GM21825 (cell line): Measurements from ENCODE around the gene MRPL1.
A peak's percentile ranks its signal among the peaks of the same experiment; 100 is the strongest.

ENCODE experiments used
- ATAC-seq: cut with Tn5 transposase; IDR thresholded peaks from one replicate; pipeline ENCODE4 v1.9.1; 2021; ENCODE audit warnings: mild to moderate bottlenecking, moderate library complexity; ENCODE audit not compliant: unreplicated experiment

The MRPL1 gene

DNA sequence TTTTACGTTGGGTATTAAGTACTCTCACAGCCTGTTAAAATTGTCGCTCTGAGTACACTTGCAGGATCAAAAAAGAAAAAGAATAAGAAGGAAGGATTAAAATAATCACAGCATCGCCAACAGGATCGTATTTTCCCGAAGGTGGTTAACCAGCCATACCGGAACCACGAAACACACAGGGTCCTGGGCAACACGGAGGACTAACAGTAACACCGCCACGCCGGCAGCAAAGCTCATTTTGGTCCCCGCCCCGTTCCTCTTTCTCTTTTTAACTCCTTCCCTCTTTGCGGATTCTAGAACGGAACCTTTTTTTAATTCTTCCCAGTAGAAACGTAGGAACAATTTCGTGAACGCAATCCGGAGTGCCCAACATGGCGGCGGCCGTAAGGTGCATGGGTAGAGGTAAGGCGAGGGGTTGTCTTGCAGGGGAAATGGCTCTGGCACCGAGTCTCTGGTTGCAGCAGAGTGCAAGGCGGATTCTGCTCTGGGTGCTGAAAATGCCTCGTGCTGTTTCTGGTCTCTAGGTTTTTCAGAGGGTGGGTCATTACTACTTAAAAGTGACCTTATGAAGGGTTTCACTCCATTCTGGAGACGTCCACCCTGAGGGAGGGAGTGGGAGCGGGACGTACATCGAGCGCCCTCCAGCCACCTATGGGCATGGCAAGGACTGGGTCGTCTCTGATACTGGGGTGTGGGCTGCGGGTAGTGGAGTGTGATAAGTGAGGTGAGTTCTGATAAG, at the start of gene MRPL1:
MRPL1 (plus strand) TSS at position 353 of the 739 bp plus-strand sequence; CDS start at position 372, 19 bp downstream.
- ATAC-seq, result peak; percentile 77

DNA sequence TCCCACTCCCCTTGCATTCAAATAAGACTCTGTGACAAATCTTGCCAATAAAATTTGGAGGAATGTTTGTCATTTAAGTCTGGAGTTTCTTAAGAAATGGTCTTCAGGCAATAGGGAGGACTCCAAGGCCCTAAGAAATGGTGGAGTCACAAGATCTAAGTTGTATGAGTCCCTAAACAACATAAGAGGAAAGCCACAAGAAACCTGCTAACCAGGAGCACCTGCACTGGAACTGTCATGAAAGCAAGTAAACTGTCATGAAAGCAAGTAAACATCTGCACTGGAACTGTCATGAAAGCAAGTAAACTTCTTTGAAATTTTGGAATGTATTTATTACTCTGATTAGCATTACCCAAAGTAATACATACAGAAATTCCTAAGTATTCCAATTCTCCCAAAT, 47.0 kb upstream of the MRPL1 start:
- no peak for ATAC-seq

DNA sequence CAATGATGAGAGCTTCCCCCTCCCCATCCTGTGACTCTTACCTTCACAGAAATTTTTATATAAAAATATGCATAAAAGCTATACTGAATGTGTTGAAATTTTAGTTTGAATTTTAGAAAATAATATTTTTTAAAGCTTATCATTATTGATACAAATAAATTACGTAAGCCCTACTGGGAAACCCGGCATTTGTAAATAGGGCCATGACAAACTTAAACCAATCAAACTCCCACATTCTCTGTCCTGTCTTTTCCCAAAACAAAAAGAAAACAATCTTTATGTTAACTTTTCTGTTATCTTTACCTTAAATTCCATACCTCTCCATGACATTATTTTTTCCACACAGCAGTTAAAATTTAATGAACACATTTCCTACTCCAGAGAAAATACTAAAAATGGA, 46.1 kb upstream of the MRPL1 start:
- no peak for ATAC-seq

GRCh38 chr4:77817304-77818072, 45.1 kb upstream of the MRPL1 start:
- no peak for ATAC-seq

DNA sequence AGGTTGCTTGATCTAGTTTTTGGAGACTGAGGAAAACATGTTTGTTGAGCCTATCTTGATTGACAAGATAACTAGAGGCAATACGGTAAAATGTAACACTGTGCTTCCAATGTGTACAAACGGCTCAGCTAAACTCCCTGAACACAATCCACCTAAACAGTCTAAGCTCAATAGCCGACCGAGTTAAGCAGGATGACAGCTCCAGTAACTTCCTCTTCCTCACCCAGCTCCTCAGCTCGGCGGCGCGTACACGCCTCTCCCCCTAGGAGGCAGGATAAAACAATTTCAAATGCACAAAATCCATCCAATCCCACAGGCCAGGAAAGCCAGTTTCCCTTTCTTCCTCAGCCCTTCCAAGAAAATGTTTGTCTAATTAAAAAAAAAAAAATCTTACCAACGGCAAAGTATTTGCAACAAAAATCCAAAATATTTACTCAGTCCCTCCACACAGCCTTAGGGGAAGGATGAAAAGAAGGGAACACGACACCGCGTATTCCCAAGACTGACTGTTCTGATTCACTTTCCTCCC, 44.5 kb upstream of the MRPL1 start:
- ATAC-seq, result peak; percentile 32

- ATAC-seq, result peak; percentile 42
These were observed 43.8 kb upstream of the MRPL1 start, which contains the start of gene CNOT6L for GRCh38 chr4:77818602-77819403. CNOT6L (minus strand) TSS chr4:77819368; CDS start chr4:77819308, 60 bp downstream.

DNA sequence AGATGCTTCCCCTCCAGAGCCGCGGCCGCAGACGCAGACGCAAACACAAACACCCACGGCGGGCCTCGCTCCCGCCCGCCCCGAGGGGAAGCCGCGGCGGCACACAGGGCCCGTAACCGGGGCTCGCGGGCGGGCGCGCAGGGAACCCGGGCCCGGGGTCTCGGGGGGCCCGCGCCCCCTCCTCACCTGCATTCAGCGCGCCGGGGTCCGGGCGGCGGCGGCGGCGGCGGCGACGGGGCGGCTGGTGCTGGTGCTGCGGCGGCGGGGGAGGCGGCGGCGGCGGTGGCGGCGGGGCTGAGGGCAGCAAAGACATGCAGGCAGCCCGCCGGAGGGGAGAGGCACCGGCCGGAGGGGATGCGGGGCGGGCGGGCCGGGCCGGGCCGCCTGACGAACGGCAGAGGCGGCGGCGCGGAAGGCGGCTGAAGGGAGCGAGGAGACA, 43.2 kb upstream of the MRPL1 start:
- ATAC-seq, result peak; percentile 7

DNA sequence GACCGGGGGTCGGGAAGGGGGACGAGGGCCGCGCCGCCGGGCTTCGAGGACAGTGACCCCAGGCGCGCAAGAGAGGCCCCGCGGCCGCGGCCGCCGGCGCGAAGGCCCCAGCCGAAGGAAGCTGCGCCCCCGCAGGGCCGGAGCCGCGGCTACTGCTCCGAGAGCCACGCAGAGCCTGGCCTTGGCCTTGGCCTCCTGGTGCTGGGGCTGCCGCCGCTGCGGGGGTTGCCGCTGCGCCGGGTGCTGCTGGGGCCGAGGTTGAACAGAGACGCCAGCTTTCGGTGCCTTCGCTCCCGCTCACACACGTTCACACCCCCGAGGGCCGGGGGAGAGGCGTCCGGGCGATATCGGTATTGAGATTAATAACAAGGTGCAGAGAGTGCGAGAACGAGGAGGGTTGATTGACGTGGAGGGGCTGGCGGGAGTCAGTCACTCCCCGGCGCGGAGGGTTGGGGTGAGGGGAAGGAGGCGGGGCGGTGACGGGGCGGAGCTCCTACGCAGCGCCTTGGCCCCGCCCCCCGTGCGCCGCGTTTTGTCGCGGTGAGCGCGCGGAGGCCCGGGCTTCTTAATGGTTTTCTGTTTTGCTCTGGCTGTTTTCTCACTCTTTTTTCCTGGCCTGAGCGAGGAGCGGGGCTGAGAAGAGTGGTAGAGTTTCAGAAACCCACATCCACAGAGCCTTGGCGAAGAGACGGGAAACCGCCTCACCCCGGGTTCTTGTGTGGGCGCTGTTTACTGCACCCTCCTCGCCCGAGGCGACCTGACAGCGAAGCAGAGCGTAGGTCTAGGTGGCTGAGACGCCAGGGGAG, 42.6 kb upstream of the MRPL1 start:
- peak; percentile 79 for ATAC-seq

DNA sequence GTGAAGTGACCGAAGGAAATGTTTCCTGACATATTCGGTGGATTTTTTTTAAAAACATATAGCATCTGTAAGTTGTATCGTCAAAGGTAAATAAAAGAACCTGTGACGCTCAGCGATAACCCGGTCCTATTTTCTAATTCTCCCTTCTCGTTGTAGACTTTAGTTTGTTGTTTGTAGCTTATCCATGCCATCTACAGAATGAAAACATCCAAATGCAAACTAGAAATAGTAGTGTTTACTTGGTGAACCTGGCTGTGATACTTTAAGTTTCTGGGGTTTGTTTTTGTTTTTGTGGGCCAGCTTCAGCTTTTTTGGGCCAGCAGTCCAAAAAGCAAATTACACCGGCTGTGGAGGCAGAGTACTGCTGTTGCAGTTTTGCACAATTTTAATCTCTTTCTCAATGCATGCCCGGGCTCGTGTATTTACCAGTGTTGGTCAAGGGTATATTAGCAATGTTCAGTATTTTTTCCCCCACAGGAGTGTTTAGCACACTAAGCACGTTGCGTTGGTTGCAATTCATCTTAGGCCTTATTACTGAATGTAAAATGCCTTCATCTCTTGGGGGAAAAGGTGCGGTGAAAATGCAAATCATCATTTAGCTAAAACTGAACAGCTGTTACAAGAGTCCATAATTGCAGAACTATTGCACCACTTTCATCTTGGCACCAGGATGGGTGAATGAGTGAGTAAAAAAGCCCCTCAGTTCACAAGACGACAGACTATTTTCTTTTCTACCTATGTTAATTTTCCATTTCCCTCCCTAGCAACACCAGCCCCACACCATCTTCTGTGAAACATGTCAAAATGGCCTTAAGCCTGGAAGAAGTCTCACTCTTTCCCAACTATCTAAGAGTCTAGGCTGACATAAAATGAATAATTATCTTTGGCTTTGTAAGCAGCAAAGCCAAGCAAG, 41.7 kb upstream of the MRPL1 start:
- ATAC-seq, result no peak

DNA sequence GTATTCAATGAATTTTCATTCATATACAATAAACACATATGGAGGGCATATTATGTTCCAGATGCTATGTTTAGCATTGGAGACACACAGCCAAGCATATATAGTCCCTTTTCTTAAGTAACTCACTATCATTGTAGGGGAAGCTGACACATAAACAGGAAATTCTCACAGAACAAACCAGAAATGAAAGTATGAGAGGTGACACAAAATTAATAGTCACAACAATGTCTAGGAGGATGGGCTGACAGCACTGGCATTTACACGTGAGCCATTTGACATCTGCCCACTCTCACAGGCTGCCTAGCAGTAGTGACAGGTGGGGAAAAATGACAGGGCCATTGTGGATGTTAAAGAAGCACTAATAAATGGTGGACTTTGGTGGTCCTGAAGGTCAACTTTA, 40.9 kb upstream of the MRPL1 start:
- ATAC-seq, result no peak

DNA sequence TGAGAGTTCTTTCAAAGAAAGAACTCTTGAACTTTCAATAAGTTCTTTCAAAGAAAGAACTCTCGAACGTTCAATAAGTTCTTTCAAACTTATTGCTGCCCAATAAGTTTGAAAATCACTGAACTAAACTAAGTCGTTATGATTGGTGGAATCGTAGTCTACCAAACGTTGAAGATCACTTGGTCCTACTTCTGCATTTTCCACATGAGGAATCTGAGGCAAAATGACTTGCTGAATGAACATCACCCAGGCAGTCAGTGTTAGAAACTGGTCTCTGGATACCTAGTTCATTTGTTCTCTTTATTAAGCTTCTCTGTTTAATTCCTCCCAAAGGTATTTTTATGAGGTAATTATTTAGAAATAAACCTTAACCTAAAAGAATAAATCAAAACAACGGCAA, 36.4 kb upstream of the MRPL1 start:
- no peak for ATAC-seq

DNA sequence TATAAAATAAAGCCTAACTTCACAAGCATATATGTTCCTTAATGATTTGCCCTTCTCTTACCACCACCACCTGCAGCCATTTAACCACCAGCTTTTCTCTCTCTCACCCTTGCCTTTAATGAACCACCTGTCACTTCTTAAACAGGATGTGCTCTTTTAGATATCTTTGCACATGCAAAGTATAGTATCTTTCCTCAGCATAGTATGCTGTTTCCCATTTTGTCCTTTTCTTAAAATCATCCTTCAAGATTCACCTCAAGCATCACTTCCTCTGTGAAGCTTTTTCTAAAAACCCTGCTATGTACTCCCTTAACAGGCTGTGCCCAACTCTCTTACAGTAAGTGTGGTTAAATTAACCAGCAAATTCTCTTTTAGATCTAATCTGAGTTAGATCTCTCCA, 35.3 kb upstream of the MRPL1 start:
- peak; percentile 76 for ATAC-seq

DNA sequence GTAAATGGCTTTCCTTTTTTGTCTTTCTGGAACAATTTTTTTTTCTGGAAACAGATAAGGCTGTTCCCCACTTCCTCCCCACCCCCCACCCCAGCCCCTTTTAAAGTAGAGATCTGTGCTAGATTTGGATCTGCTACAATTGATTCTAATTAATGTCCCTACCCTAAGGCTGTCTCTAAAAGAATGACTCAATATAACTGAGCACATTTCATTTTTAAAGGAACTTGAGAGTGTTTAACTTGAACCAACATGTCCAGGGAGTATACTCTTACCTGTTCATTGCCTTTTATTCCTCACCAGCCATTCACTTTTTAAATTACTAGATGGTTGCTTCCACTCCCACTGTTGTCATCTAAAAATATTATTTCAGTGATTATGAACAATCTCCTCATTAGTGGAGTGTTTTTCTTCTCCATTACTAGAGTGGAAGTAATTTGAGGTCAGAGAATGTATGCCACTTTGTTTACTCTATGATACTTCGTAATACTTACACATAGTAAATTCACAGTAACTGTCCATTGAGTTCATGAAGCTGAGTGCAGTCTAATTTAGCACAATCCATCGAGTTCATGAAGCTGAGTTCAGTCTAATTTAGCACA, 29.4 kb upstream of the MRPL1 start:
- ATAC-seq, result no peak

GRCh38 chr4:77834403-77834802, 28.2 kb upstream of the MRPL1 start:
- ATAC-seq, result no peak

GRCh38 chr4:77843628-77844027, 19.0 kb upstream of the MRPL1 start:
- no peak for ATAC-seq

- ATAC-seq, result no peak
These were observed 18.3 kb upstream of the MRPL1 start for GRCh38 chr4:77844363-77844762.

- no peak for ATAC-seq
These were observed 17.2 kb upstream of the MRPL1 start for GRCh38 chr4:77845400-77845799.

DNA sequence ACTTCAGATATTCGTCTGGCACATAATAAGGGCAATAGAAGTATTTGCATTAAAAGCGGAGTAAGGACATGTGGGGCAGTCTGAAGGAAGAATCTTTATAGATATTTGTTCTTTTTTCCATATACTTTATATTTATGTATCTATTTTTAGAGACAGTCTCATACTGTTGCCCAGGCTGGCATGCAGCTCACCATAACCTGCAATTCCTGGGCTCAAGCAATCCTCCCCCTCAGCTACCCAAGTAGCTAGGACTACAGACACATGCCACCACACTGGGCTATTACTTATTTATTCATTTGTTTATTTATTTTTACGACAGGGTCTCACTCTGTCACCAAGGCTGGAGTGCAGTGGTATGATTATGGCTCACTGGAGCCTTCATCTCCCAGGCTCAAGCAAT, 16.7 kb upstream of the MRPL1 start:
- no peak for ATAC-seq

- ATAC-seq, result no peak
These were observed 14.1 kb upstream of the MRPL1 start for GRCh38 chr4:77848508-77848907.
